Thoracic aorta (tissue), 2 donors: ENCODE measurements around the gene NKAIN2. TPM values are rescaled to one million over a fixed set of nuclear protein-coding genes. Genes with fewer than 3 reads are reported as not detected.
"Not testable (repeated sequence)": the region's sequence is repeated elsewhere in the genome, so short reads cannot be mapped to it uniquely, and the experiment has no call there.

Experiments
- ATAC-seq: fragments of 150-250 bp; one replicate; pipeline ENCODE4 v1.8.0; 2017; ENCODE audit warnings: low read depth; ENCODE audit not compliant: insufficient number of reproducible peaks, low FRiP score
- DNase-seq: peaks from one replicate; pipeline ENCODE4 v3.0.0-alpha.2; 2020; ENCODE audit warnings: low spot score
- H3K27ac ChIP-seq, 2 donors: fragments of 200-600 bp; sonication (generic); 1 replicate in 1 of 2; 2 replicates in 1 of 2; pipeline ENCODE4 v1.5.1; 2016; ENCODE audit warnings: mild to moderate bottlenecking in 2 of 2, moderate library complexity in 2 of 2
- H3K27me3 ChIP-seq: fragments of 200-600 bp; sonication (generic); replicated peaks from 2 replicates; pipeline ENCODE4 v1.6.0; 2016; ENCODE audit warnings: mild to moderate bottlenecking; ENCODE audit not compliant: insufficient read depth
- H3K36me3 ChIP-seq: fragments of 200-600 bp; sonication (generic); one replicate; pipeline ENCODE4 v1.5.1; 2016
- H3K4me1 ChIP-seq, 2 donors: fragments of 200-600 bp; sonication (generic); 1 replicate in 1 of 2; 2 replicates in 1 of 2; pipeline versions ENCODE4 v1.5.1 to v1.6.0; 2016; ENCODE audit warnings: low read depth in 2 of 2, mild to moderate bottlenecking in 1 of 2; ENCODE audit not compliant: control insufficient read depth in 1 of 2
- H3K4me3 ChIP-seq: fragments of 200-600 bp; sonication (generic); 2 replicates; pipeline ENCODE4 v1.5.1; 2016; ENCODE audit warnings: mild to moderate bottlenecking
- H3K9me3 ChIP-seq: fragments of 200-600 bp; sonication (generic); 2 replicates; pipeline ENCODE4 v1.5.1; 2016
- total RNA-seq, 2 donors: library from RNA; depleted of rRNA; stranded (reverse); fragments of >200 nt; gene quantifications; one replicate each; pipeline versions ENCODE4 v1.1.0 to v1.2.3, GENCODE V29; 2016
- TF ChIP-seq, protein P1 (sequence below): fragments of 200-600 bp; sonication (generic); IDR thresholded peaks from one replicate; pipeline ENCODE4 v1.5.1; 2019; ENCODE audit warnings: antibody characterized with exemption

The NKAIN2 gene
- total RNA-seq, 2 donors from 2014 or later = 0.28 TPM; not detected in 1

- no peak overlapping the region for H3K4me3 ChIP-seq
- DNase-seq (no peak), ATAC-seq (no peak)
- H3K36me3 ChIP-seq = no peaks in the 10 kb centered on the region
- no peaks in the 10 kb centered on the region for H3K4me1 ChIP-seq
- H3K9me3 ChIP-seq = no peaks in the 10 kb centered on the region
- TF ChIP-seq, protein P1, sequence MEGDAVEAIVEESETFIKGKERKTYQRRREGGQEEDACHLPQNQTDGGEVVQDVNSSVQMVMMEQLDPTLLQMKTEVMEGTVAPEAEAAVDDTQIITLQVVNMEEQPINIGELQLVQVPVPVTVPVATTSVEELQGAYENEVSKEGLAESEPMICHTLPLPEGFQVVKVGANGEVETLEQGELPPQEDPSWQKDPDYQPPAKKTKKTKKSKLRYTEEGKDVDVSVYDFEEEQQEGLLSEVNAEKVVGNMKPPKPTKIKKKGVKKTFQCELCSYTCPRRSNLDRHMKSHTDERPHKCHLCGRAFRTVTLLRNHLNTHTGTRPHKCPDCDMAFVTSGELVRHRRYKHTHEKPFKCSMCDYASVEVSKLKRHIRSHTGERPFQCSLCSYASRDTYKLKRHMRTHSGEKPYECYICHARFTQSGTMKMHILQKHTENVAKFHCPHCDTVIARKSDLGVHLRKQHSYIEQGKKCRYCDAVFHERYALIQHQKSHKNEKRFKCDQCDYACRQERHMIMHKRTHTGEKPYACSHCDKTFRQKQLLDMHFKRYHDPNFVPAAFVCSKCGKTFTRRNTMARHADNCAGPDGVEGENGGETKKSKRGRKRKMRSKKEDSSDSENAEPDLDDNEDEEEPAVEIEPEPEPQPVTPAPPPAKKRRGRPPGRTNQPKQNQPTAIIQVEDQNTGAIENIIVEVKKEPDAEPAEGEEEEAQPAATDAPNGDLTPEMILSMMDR = no peak
- no peaks in the 10 kb centered on the region for H3K27me3 ChIP-seq
- H3K27ac ChIP-seq = no peak overlapping the region
These were observed 169.1 kb downstream of the NKAIN2 start for GRCh38 chr6:123972600-123973294.

DNA sequence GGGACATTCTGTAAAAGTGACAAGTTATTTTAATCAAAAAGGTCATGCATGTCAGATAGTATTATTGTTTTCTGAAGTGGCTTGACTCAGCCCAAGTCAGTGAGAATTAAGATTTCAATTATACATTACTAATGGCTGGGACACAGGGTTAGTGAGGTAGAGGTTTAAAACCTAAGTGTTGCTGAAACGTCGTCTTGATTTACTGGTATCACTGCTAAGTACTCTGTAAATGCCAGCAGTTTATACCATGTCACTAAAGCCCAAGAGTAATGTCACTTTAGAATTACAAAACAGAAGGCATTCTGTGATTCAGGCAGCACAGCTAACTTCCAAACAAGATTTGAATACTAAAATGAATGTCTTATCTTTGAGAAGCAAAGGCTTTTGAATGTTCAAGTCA is 176.6 kb downstream of the NKAIN2 start:
- Histone ChIP-seq H3K9me3 (no peaks in the 10 kb centered on the region), H3K4me3 (no peak overlapping the region), H3K27me3 (no peaks in the 10 kb centered on the region), H3K4me1 (no peaks in the 10 kb centered on the region), H3K27ac (no peak overlapping the region), H3K36me3 (no peaks in the 10 kb centered on the region)
- DNase-seq (no peak), ATAC-seq (no peak)
- TF ChIP-seq, protein P1 = no peak

DNA sequence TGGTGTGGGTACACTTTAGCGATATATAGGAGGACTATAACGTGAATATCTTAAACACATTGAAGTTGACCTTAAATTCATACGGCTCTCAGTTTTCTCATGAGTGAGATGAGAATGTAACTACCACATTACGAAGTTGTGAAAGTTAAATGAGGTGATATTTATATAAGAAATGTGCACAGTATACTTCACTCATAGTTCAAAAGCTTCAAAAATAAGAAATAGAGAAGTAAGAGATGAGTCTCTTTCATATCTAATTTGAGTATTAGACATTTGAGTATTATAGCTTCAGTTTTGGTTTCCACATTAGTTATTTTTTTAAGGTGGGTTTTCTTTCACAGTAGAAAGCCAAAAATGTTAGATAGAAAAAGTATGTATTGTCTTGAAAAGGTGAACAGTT is 183.3 kb downstream of the NKAIN2 start:
- DNase-seq = no peak
- Histone ChIP-seq H3K27me3 (no peaks in the 10 kb centered on the region), H3K27ac (no peak overlapping the region), H3K9me3 (no peaks in the 10 kb centered on the region), H3K36me3 (no peaks in the 10 kb centered on the region), H3K4me3 (no peak overlapping the region), H3K4me1 (no peaks in the 10 kb centered on the region)
- ATAC-seq = no peak
- TF ChIP-seq, protein P1 = no peak

DNA sequence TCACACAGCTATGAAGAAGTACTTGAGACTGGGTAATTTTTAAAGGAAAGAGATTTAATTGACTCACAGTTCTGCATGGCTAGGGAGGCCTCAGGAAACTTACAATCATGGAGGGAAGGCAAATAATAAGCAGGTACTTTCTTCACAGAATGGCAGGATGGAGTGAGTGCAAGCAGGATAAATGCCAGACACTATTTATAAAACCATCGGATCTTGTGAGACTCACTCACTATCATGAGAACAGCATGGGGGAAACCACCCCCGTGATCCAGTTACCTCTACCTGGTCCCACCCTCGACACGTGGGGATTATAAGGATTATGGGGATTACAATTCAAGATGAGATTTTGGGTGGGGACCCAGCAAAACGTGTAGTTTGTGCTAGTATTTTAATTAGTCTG is 186.3 kb downstream of the NKAIN2 start:
- not testable (repeated sequence) for ATAC-seq

GRCh38 chr6:123990376-123990775 is 186.7 kb downstream of the NKAIN2 start:
- Histone ChIP-seq H3K27ac (no peak overlapping the region), H3K27me3 (no peaks in the 10 kb centered on the region), H3K4me3 (no peak overlapping the region), H3K4me1 (no peaks in the 10 kb centered on the region), H3K9me3 (no peaks in the 10 kb centered on the region), H3K36me3 (no peaks in the 10 kb centered on the region)
- ATAC-seq = no peak
- DNase-seq = no peak
- TF ChIP-seq, protein P1 = no peak

More for the DNA sequence above, 186.3 kb downstream of the NKAIN2 start:
- not testable (repeated sequence) for H3K9me3 ChIP-seq, H3K36me3 ChIP-seq, H3K4me1 ChIP-seq, H3K27me3 ChIP-seq, DNase-seq, H3K27ac ChIP-seq, H3K4me3 ChIP-seq

GRCh38 chr6:123994168-123994567 is 190.5 kb downstream of the NKAIN2 start:
- Histone ChIP-seq H3K4me1 (no peaks in the 10 kb centered on the region), H3K27ac (no peak overlapping the region), H3K4me3 (no peak overlapping the region), H3K27me3 (no peaks in the 10 kb centered on the region), H3K36me3 (no peaks in the 10 kb centered on the region), H3K9me3 (no peaks in the 10 kb centered on the region)
- no peak for DNase-seq
- TF ChIP-seq, protein P1 = no peak
- no peak for ATAC-seq
